Stimulated activated effector memory CD8-positive, alpha-beta T cell treated with anti-CD3 and anti-CD28 coated beads, Interleukin-12 subunit alpha, Interleukin-12 subunit beta, amount 100 ng/mL, for 72 hours (primary cell): ENCODE measurements around the gene COQ5.

Experiments used
- ATAC-seq: fragments of 150-1000 bp; cut with Tn5 transposase; 2 replicates; pipeline ENCODE4 v1.10.0; 2021
- DNase-seq, 2 donors: peaks; one replicate each; pipeline ENCODE4 v3.0.0; 2021 to 2022; ENCODE audit warnings: low spot score in 2 of 2
- H3K27ac Mint-ChIP-seq: one replicate; pipeline ENCODE4 v1.8.0; 2022; ENCODE audit warnings: mild to moderate bottlenecking, mixed read lengths
- H3K36me3 Mint-ChIP-seq: one replicate; pipeline ENCODE4 v1.8.0; 2022; ENCODE audit warnings: mild to moderate bottlenecking, mixed read lengths
- H3K4me1 Mint-ChIP-seq: one replicate; pipeline ENCODE4 v1.8.0; 2022; ENCODE audit warnings: mixed read lengths
- H3K4me3 Mint-ChIP-seq: one replicate; pipeline ENCODE4 v1.8.0; 2022; ENCODE audit warnings: mild to moderate bottlenecking, mixed read lengths
- H3K9me3 Mint-ChIP-seq: one replicate; pipeline ENCODE4 v1.8.0; 2022; ENCODE audit warnings: mixed read lengths

COQ5 gene

DNA sequence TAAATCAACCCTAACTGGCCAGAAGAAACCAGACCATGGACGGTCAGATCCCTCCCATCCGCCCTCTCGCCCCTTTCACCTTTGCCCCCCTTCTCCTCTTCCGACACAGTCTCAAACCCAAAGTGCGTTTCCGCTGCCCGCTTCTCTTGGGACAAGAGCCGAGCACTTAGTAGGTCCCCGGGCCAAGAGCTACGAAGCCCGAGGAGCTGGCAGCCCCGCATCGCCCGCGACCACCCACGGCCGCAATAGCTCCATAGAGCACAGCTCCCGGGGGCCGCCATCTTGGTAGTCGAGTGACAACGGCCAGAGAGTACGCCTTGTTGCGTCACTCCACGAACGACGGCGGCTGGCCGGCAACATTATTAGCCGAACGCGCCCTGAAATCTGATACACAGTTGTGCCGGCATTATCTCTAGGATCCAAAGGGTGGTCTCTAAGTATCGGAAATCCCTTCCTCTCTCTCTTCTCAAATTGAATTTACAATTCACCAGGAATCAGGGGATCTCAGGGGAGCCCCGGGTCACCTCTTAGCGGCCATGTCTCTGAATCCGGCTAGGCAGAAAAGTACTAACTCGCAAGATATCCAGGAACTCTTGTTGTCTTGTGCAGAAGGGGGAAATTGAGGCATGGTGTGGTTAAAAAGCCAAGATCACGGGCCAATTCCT lies at the start of gene COQ5:
TSS of gene COQ5 (minus strand) at position 298 of the 665 bp plus-strand sequence. CDS start at position 281, 17 bp downstream.
- DNase-seq (peak; percentile 70 to 89), ATAC-seq (peak; percentile 97)
- Mint-ChIP-seq H3K4me3 (peak within 1 kb of the TSS; percentile 100), H3K27ac (peak within 1 kb of the TSS; percentile 100), H3K9me3 (no peaks in the 10 kb centered on the region), H3K4me1 (peaks cover 18% of the 10 kb centered on the region), H3K36me3 (peaks cover 12% of the 10 kb centered on the region)

- H3K9me3 Mint-ChIP-seq: no peaks in the 10 kb centered on the region
- H3K27ac Mint-ChIP-seq: peak overlapping the region; percentile 55
- H3K4me3 Mint-ChIP-seq: no peak overlapping the region
- DNase-seq (no peak), ATAC-seq (no peak)
- H3K36me3 Mint-ChIP-seq: no peaks in the 10 kb centered on the region
- H3K4me1 Mint-ChIP-seq: no peaks in the 10 kb centered on the region
Observed at GRCh38 chr12:120574106-120574505, 45.1 kb upstream of the COQ5 start.

- ATAC-seq (no peak), DNase-seq (no peak)
- no peak overlapping the region for H3K4me3 Mint-ChIP-seq
- peak overlapping the region; percentile 74 for H3K27ac Mint-ChIP-seq
- H3K9me3 Mint-ChIP-seq: no peaks in the 10 kb centered on the region
- H3K4me1 Mint-ChIP-seq: no peaks in the 10 kb centered on the region
- H3K36me3 Mint-ChIP-seq: no peaks in the 10 kb centered on the region
Observed at GRCh38 chr12:120573560-120573959, 44.6 kb upstream of the COQ5 start.

DNA sequence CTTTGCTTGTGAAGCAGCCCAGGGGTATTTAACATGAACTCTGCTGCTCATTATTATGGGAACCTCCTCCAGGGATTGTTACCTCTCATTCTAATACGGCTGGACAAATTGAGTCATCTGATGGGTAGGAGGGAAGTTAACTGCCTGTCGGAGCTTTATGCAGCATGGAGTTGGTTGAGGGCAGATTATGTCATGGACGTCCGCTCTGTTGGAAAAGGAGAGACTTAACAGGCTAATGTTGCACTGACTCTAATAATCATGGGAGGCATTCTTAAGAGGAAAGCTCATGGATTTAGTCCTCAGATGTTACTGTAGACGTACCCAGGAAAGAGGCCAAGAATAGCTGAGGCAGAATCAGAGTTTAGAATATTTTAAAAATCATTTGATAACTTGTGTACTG lies 42.3 kb upstream of the COQ5 start:
- DNase-seq (no peak), ATAC-seq (no peak)
- Mint-ChIP-seq H3K4me3 (no peak overlapping the region), H3K9me3 (no peaks in the 10 kb centered on the region), H3K4me1 (no peaks in the 10 kb centered on the region), H3K27ac (peak overlapping the region; percentile 34), H3K36me3 (no peaks in the 10 kb centered on the region)

GRCh38 chr12:120563495-120563894 lies 34.5 kb upstream of the COQ5 start:
- Mint-ChIP-seq H3K36me3 (no peaks in the 10 kb centered on the region), H3K4me3 (no peak overlapping the region), H3K27ac (peak overlapping the region; percentile 83), H3K9me3 (no peaks in the 10 kb centered on the region), H3K4me1 (no peaks in the 10 kb centered on the region)
- ATAC-seq: no peak
- DNase-seq: no peak

DNA sequence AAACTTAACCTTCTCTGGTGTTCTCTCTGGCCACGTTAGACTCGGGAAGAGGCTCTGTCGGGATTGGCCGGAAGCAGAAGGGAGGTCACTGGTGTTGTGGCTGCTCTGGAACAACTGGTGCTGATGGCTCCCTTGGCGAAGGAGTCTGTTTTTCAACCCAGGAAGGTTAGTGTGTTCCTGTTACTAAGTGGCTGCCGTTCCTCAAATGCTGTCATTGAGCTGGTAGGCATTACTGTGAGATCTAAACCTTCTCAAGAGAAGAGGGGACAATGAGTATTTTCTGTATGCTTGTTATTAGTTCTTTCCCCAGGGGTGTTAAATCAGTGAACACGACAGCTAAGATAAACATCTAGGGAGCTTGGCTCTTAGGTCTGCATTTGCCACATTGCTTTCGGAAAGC lies 33.9 kb upstream of the COQ5 start:
- Mint-ChIP-seq H3K36me3 (no peaks in the 10 kb centered on the region), H3K27ac (peak overlapping the region; percentile 83), H3K4me3 (no peak overlapping the region), H3K4me1 (no peaks in the 10 kb centered on the region), H3K9me3 (no peaks in the 10 kb centered on the region)
- no peak for ATAC-seq
- DNase-seq: no peak

DNA sequence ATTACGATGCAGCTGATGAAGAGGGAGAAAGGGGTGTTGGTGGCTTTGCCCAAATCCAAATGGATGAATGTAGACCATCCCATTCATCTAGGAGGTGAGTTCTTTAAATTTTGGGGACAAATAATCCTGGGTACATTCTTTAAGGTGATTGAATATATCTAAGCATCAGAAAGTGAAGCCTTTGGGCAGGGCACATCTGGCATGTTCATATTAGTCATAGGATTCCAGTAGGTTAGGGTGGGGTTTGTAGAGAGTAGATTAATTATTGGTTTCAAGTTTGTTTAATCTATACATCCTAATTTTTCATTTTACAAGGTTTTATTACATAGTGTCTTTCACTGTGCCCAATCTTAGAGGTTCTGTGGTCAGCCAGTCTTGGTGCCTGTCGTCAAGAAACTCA lies 28.6 kb upstream of the COQ5 start:
- H3K36me3 Mint-ChIP-seq: no peaks in the 10 kb centered on the region
- no peak for DNase-seq
- H3K27ac Mint-ChIP-seq: no peak overlapping the region
- no peak for ATAC-seq
- no peaks in the 10 kb centered on the region for H3K4me1 Mint-ChIP-seq
- H3K9me3 Mint-ChIP-seq: no peaks in the 10 kb centered on the region
- H3K4me3 Mint-ChIP-seq: no peak overlapping the region

GRCh38 chr12:120554678-120555077 lies 25.7 kb upstream of the COQ5 start:
- H3K4me3 Mint-ChIP-seq: no peak overlapping the region
- no peaks in the 10 kb centered on the region for H3K36me3 Mint-ChIP-seq
- no peaks in the 10 kb centered on the region for H3K4me1 Mint-ChIP-seq
- H3K9me3 Mint-ChIP-seq: no peaks in the 10 kb centered on the region
- H3K27ac Mint-ChIP-seq: peak overlapping the region; percentile 51
- DNase-seq: no peak
- ATAC-seq: no peak

- H3K27ac Mint-ChIP-seq: no peak overlapping the region
- DNase-seq (no peak), ATAC-seq (no peak)
- H3K36me3 Mint-ChIP-seq: no peaks in the 10 kb centered on the region
- peaks cover 8% of the 10 kb centered on the region for H3K4me1 Mint-ChIP-seq
- no peak overlapping the region for H3K4me3 Mint-ChIP-seq
- no peaks in the 10 kb centered on the region for H3K9me3 Mint-ChIP-seq
Observed at GRCh38 chr12:120546050-120546386, 17.1 kb upstream of the COQ5 start.

GRCh38 chr12:120544691-120545090 lies 15.7 kb upstream of the COQ5 start:
- peak overlapping the region; percentile 16 for H3K27ac Mint-ChIP-seq
- ATAC-seq (no peak), DNase-seq (no peak)
- H3K4me1 Mint-ChIP-seq: peaks cover 15% of the 10 kb centered on the region
- H3K36me3 Mint-ChIP-seq: no peaks in the 10 kb centered on the region
- H3K4me3 Mint-ChIP-seq: no peak overlapping the region
- no peaks in the 10 kb centered on the region for H3K9me3 Mint-ChIP-seq

DNA sequence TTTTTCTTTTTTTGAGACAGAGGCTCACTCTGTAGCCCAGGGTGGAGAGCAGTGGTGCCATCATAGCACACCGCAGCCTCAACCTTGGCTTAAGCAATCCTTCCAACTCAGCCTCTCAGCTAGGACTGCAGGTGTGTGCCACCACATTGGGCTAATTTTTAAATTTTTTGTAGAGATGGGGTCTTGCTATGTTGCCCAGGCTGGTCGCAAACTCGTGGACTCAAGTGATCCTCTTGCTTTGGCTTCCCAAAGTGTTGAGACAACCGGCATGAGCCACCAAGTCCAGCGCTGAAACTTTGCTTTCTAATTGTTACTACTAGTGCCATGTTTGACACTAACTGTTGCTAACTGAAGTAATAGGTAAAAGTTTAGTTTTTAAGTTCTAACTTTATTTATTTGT lies 13.2 kb upstream of the COQ5 start:
- no peak overlapping the region for H3K4me3 Mint-ChIP-seq
- DNase-seq: no peak
- H3K27ac Mint-ChIP-seq: no peak overlapping the region
- H3K9me3 Mint-ChIP-seq: no peaks in the 10 kb centered on the region
- H3K36me3 Mint-ChIP-seq: peaks cover 12% of the 10 kb centered on the region
- no peak for ATAC-seq
- H3K4me1 Mint-ChIP-seq: peaks cover 38% of the 10 kb centered on the region

DNA sequence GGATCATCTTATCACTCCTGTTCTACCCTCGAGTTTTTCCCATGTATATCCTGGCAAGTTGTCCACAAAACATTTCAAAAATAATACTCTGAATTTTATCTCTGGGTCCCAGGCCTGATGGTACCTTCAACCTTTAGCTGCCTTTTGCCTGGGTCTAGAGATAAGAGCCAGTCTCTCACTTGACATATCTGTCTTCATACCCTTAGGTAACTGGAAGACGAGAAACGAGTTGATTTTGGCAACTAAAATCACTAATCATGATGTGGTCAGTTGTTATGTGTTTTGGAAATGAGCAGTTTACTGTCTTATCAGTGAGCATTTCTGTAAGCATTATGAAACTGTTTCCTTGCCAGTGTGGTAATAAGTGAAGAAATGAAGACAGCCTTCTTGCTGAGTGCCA lies 11.5 kb upstream of the COQ5 start:
- ATAC-seq (peak; percentile 65), DNase-seq (no peak)
- H3K36me3 Mint-ChIP-seq: peaks cover 25% of the 10 kb centered on the region
- no peaks in the 10 kb centered on the region for H3K9me3 Mint-ChIP-seq
- peak overlapping the region; percentile 98 for H3K27ac Mint-ChIP-seq
- peaks cover 55% of the 10 kb centered on the region for H3K4me1 Mint-ChIP-seq
- peak overlapping the region; percentile 88 for H3K4me3 Mint-ChIP-seq

DNA sequence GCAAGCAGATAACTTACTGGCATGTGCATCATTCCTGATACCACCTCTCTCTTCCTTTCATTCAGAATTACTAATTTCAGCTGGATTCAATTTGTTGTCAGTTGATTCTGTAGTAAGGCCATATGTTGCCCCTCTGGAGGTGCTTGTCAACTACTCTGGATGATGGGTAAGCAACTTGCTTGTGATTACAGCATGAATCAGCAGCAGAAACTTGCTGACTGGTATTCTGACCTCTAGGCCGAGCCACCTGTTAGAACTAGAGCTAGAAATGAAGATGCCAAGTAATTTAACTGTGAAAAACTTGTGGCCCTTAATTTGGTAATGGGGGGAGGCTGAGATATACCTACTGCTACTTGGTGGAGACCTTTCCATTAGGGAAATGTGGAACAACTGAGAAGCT lies 10.3 kb upstream of the COQ5 start:
- peak in 1 of 2 donors; percentile 55 for DNase-seq
- Mint-ChIP-seq H3K4me3 (peak overlapping the region; percentile 88), H3K36me3 (peaks cover 35% of the 10 kb centered on the region), H3K9me3 (no peaks in the 10 kb centered on the region), H3K4me1 (peaks cover 55% of the 10 kb centered on the region), H3K27ac (peak overlapping the region; percentile 98)
- peak; percentile 86 for ATAC-seq

- Mint-ChIP-seq H3K9me3 (no peaks in the 10 kb centered on the region), H3K4me1 (peaks cover 55% of the 10 kb centered on the region), H3K27ac (peak overlapping the region; percentile 98), H3K36me3 (peaks cover 43% of the 10 kb centered on the region), H3K4me3 (peak overlapping the region; percentile 88)
- ATAC-seq (no peak), DNase-seq (no peak)
Observed at GRCh38 chr12:120538281-120539156, 9.6 kb upstream of the COQ5 start.

- ATAC-seq (no peak), DNase-seq (no peak)
- Mint-ChIP-seq H3K9me3 (no peaks in the 10 kb centered on the region), H3K27ac (peak overlapping the region; percentile 98), H3K4me3 (peak overlapping the region; percentile 88), H3K4me1 (peaks cover 55% of the 10 kb centered on the region), H3K36me3 (peaks cover 45% of the 10 kb centered on the region)
Observed at GRCh38 chr12:120537856-120538220, 8.9 kb upstream of the COQ5 start.
